Central memory CD8-positive, alpha-beta T cell (primary cell): Measurements from ENCODE around the gene PRPF19.

Experiments used
- ATAC-seq: fragments of 150-1000 bp; cut with Tn5 transposase; replicated peaks from 2 replicates; pipeline ENCODE4 v1.10.0; 2022; ENCODE audit warnings: mild to moderate bottlenecking, moderate FRiP score, moderate number of reproducible peaks; ENCODE audit not compliant: poor library complexity, severe bottlenecking; ENCODE audit errors: extremely low read depth
- DNase-seq, 2 donors: peaks; one replicate each; pipeline ENCODE4 v3.0.0; 2021; ENCODE audit warnings: low spot score in 2 of 2
- H3K27ac Mint-ChIP-seq: one replicate; pipeline ENCODE4 v1.8.0; 2022; ENCODE audit warnings: low read depth, mild to moderate bottlenecking, moderate library complexity, mixed read lengths
- H3K27me3 Mint-ChIP-seq: one replicate; pipeline ENCODE4 v1.8.0; 2022; ENCODE audit warnings: mixed read lengths
- H3K36me3 Mint-ChIP-seq: one replicate; pipeline ENCODE4 v1.8.0; 2022; ENCODE audit warnings: mild to moderate bottlenecking, moderate library complexity, mixed read lengths; ENCODE audit not compliant: insufficient read depth
- H3K4me1 Mint-ChIP-seq: one replicate; pipeline ENCODE4 v1.8.0; 2022; ENCODE audit warnings: mixed read lengths
- H3K4me3 Mint-ChIP-seq: one replicate; pipeline ENCODE4 v1.8.0; 2022; ENCODE audit warnings: mild to moderate bottlenecking, moderate library complexity, mixed read lengths
- H3K9me3 Mint-ChIP-seq: one replicate; pipeline ENCODE4 v1.8.0; 2022; ENCODE audit warnings: mixed read lengths

The PRPF19 gene

GRCh38 chr11:60945295-60945667 lies 38.9 kb upstream of the PRPF19 start:
- Mint-ChIP-seq H3K9me3 (no peaks in the 10 kb centered on the region), H3K4me3 (no peak overlapping the region), H3K36me3 (peaks cover 4% of the 10 kb centered on the region), H3K27me3 (peaks cover 39% of the 10 kb centered on the region), H3K27ac (no peak overlapping the region), H3K4me1 (no peaks in the 10 kb centered on the region)
- DNase-seq (no peak), ATAC-seq (no peak)

- Mint-ChIP-seq H3K9me3 (no peaks in the 10 kb centered on the region), H3K4me3 (no peak overlapping the region), H3K27ac (no peak overlapping the region), H3K36me3 (peaks cover 4% of the 10 kb centered on the region), H3K27me3 (peaks cover 39% of the 10 kb centered on the region), H3K4me1 (no peaks in the 10 kb centered on the region)
- DNase-seq (no peak), ATAC-seq (peak; percentile 10)
Measured at GRCh38 chr11:60944490-60945294, 38.3 kb upstream of the PRPF19 start.

GRCh38 chr11:60942970-60943565 lies 36.7 kb upstream of the PRPF19 start:
- ATAC-seq (no peak), DNase-seq (no peak)
- Mint-ChIP-seq H3K4me1 (no peaks in the 10 kb centered on the region), H3K27me3 (peaks cover 44% of the 10 kb centered on the region), H3K27ac (no peak overlapping the region), H3K4me3 (no peak overlapping the region), H3K9me3 (no peaks in the 10 kb centered on the region), H3K36me3 (peaks cover 4% of the 10 kb centered on the region)

- no peak overlapping the region for H3K27ac Mint-ChIP-seq
- DNase-seq (no peak), ATAC-seq (no peak)
- H3K4me3 Mint-ChIP-seq, result no peak overlapping the region
- peaks cover 52% of the 10 kb centered on the region for H3K27me3 Mint-ChIP-seq
- H3K9me3 Mint-ChIP-seq, result no peaks in the 10 kb centered on the region
- no peaks in the 10 kb centered on the region for H3K4me1 Mint-ChIP-seq
- H3K36me3 Mint-ChIP-seq, result peaks cover 5% of the 10 kb centered on the region
Measured at GRCh38 chr11:60942219-60942618, 35.8 kb upstream of the PRPF19 start.

GRCh38 chr11:60941371-60942119 lies 35.2 kb upstream of the PRPF19 start:
- Mint-ChIP-seq H3K36me3 (peaks cover 5% of the 10 kb centered on the region), H3K9me3 (no peaks in the 10 kb centered on the region), H3K4me1 (no peaks in the 10 kb centered on the region), H3K4me3 (no peak overlapping the region), H3K27ac (no peak overlapping the region), H3K27me3 (peaks cover 57% of the 10 kb centered on the region)
- DNase-seq, result no peak
- no peak for ATAC-seq

- no peak overlapping the region for H3K27ac Mint-ChIP-seq
- no peak for ATAC-seq
- H3K9me3 Mint-ChIP-seq, result no peaks in the 10 kb centered on the region
Measured at GRCh38 chr11:60939855-60940254, 33.5 kb upstream of the PRPF19 start.

GRCh38 chr11:60939301-60939700 lies 32.9 kb upstream of the PRPF19 start:
- Mint-ChIP-seq H3K36me3 (peaks cover 3% of the 10 kb centered on the region), H3K27me3 (peaks cover 54% of the 10 kb centered on the region), H3K27ac (no peak overlapping the region), H3K4me1 (no peaks in the 10 kb centered on the region), H3K9me3 (no peaks in the 10 kb centered on the region), H3K4me3 (no peak overlapping the region)
- DNase-seq (no peak), ATAC-seq (no peak)

More at GRCh38 chr11:60939855-60940254, 33.5 kb upstream of the PRPF19 start:
- no peaks in the 10 kb centered on the region for H3K4me1 Mint-ChIP-seq
- H3K27me3 Mint-ChIP-seq, result peaks cover 54% of the 10 kb centered on the region
- H3K36me3 Mint-ChIP-seq, result peaks cover 3% of the 10 kb centered on the region
- no peak overlapping the region for H3K4me3 Mint-ChIP-seq
- DNase-seq, result no peak

GRCh38 chr11:60938500-60938899 lies 32.1 kb upstream of the PRPF19 start:
- Mint-ChIP-seq H3K36me3 (peaks cover 3% of the 10 kb centered on the region), H3K9me3 (no peaks in the 10 kb centered on the region), H3K27me3 (peaks cover 61% of the 10 kb centered on the region), H3K4me1 (no peaks in the 10 kb centered on the region), H3K27ac (no peak overlapping the region), H3K4me3 (no peak overlapping the region)
- ATAC-seq (no peak), DNase-seq (no peak)

GRCh38 chr11:60937811-60938210 lies 31.4 kb upstream of the PRPF19 start:
- DNase-seq (no peak), ATAC-seq (no peak)
- H3K4me1 Mint-ChIP-seq, result no peaks in the 10 kb centered on the region
- H3K27me3 Mint-ChIP-seq, result peaks cover 61% of the 10 kb centered on the region
- H3K36me3 Mint-ChIP-seq, result peaks cover 3% of the 10 kb centered on the region
- H3K9me3 Mint-ChIP-seq, result no peaks in the 10 kb centered on the region
- H3K4me3 Mint-ChIP-seq, result no peak overlapping the region
- no peak overlapping the region for H3K27ac Mint-ChIP-seq

GRCh38 chr11:60937144-60937527 lies 30.8 kb upstream of the PRPF19 start:
- peaks cover 3% of the 10 kb centered on the region for H3K36me3 Mint-ChIP-seq
- no peak overlapping the region for H3K27ac Mint-ChIP-seq
- H3K9me3 Mint-ChIP-seq, result no peaks in the 10 kb centered on the region
- H3K27me3 Mint-ChIP-seq, result peaks cover 61% of the 10 kb centered on the region
- ATAC-seq (no peak), DNase-seq (no peak)
- no peaks in the 10 kb centered on the region for H3K4me1 Mint-ChIP-seq
- no peak overlapping the region for H3K4me3 Mint-ChIP-seq

GRCh38 chr11:60936467-60937143 lies 30.2 kb upstream of the PRPF19 start:
- no peaks in the 10 kb centered on the region for H3K9me3 Mint-ChIP-seq
- peaks cover 3% of the 10 kb centered on the region for H3K36me3 Mint-ChIP-seq
- H3K4me3 Mint-ChIP-seq, result no peak overlapping the region
- DNase-seq (no peak), ATAC-seq (no peak)
- peaks cover 61% of the 10 kb centered on the region for H3K27me3 Mint-ChIP-seq
- no peak overlapping the region for H3K27ac Mint-ChIP-seq
- no peaks in the 10 kb centered on the region for H3K4me1 Mint-ChIP-seq

- ATAC-seq, result no peak
- Mint-ChIP-seq H3K27me3 (peaks cover 62% of the 10 kb centered on the region), H3K27ac (no peak overlapping the region), H3K9me3 (no peaks in the 10 kb centered on the region), H3K4me3 (no peak overlapping the region), H3K36me3 (peaks cover 1% of the 10 kb centered on the region), H3K4me1 (no peaks in the 10 kb centered on the region)
- no peak for DNase-seq
Measured at GRCh38 chr11:60935676-60936442, 29.5 kb upstream of the PRPF19 start.
